HEK293T (cell line): Measurements from ENCODE around the gene BPIFB6.

ENCODE experiments used
- ARNT ChIP-seq: fragments of 450-650 bp; IDR thresholded peaks from 2 replicates; pipeline ENCODE4 v1.6.1; 2017; ENCODE audit warnings: mild to moderate bottlenecking
- BHLHE40 ChIP-seq: fragments of 450-650 bp; IDR thresholded peaks from 2 replicates; pipeline ENCODE4 v1.6.1; 2016; ENCODE audit warnings: mild to moderate bottlenecking, moderate library complexity, borderline replicate concordance
- ELF4 ChIP-seq: fragments of 450-650 bp; IDR thresholded peaks from 2 replicates; pipeline ENCODE4 v1.6.1; 2017; ENCODE audit warnings: antibody characterized with exemption
- FOXA1 ChIP-seq: fragments of 450-650 bp; IDR thresholded peaks from 2 replicates; pipeline ENCODE4 v1.6.1; 2016; ENCODE audit warnings: mild to moderate bottlenecking
- FOXK2 ChIP-seq: fragments of 450-650 bp; IDR thresholded peaks from 2 replicates; pipeline ENCODE4 v1.6.1; 2016; ENCODE audit warnings: mild to moderate bottlenecking
- HDGF ChIP-seq: fragments of 450-650 bp; IDR thresholded peaks from 2 replicates; pipeline ENCODE4 v1.6.1; 2017; ENCODE audit warnings: antibody characterized with exemption, borderline replicate concordance
- LEF1 ChIP-seq: fragments of 450-650 bp; IDR thresholded peaks from 2 replicates; pipeline ENCODE4 v1.6.1; 2017; ENCODE audit warnings: mild to moderate bottlenecking, borderline replicate concordance
- NFRKB ChIP-seq: fragments of 450-650 bp; IDR thresholded peaks from 2 replicates; pipeline ENCODE4 v1.6.1; 2016; ENCODE audit warnings: mild to moderate bottlenecking, moderate library complexity
- PKNOX1 ChIP-seq: fragments of 450-650 bp; IDR thresholded peaks from 2 replicates; pipeline ENCODE4 v1.6.1; 2016
- SP1 ChIP-seq: fragments of 450-650 bp; IDR thresholded peaks from 2 replicates; pipeline ENCODE4 v1.6.1; 2017
- TARDBP ChIP-seq: fragments of 450-650 bp; IDR thresholded peaks from 2 replicates; pipeline ENCODE4 v1.6.1; 2016
- ZNF384 ChIP-seq: fragments of 450-650 bp; IDR thresholded peaks from 2 replicates; pipeline ENCODE4 v1.6.1; 2016

- TF ChIP-seq TARDBP (no peak), ARNT (no peak), ZNF384 (no peak), FOXK2 (no peak), ELF4 (no peak), FOXA1 (no peak), BHLHE40 (no peak), SP1 (no peak), LEF1 (no peak), PKNOX1 (no peak), NFRKB (no peak), HDGF (no peak)
These were observed 45.4 kb downstream of the BPIFB6 start for GRCh38 chr20:33076662-33077372.
